HepG2 (cell line): ENCODE data around the gene MAGEA9B. TPM values are rescaled to one million over a fixed set of nuclear protein-coding genes. Genes with fewer than 3 reads are reported as not detected.
"Not testable (repeated sequence)": the region's sequence is repeated elsewhere in the genome, so short reads cannot be mapped to it uniquely, and the experiment has no call there.

Experiments used
- ATAC-seq: fragments of 200-7000 bp; cut with Tn5 transposase; 3 replicates; pipeline ENCODE4 v1.9.1; 2020; ENCODE audit warnings: mild to moderate bottlenecking, moderate library complexity
- Bru-seq: library from RNA; stranded (reverse); fragments of 400-500 nt; gene quantifications from one replicate; lab custom pipeline; 2021; lab: Mats Ljungman, UMichigan
- BruChase-seq, 2 experiments: library from RNA; stranded (reverse); fragments of 400-500 nt; gene quantifications; one replicate each; lab custom pipeline; 2021; lab: Mats Ljungman, UMichigan
- BruUV-seq: library from RNA; stranded (reverse); fragments of 400-500 nt; replicated peaks from 2 replicates; lab custom pipeline; 2021; lab: Mats Ljungman, UMichigan
- CTCF ChIA-PET: fragments of 300-600 bp; formaldehyde crosslinking; extraction: SDS; loops from one replicate; lab custom pipeline; 2021; ENCODE audit warnings: low total read pairs, inconsistent platforms, low intra/inter-chr PET ratio; lab: Yijun Ruan, JAX
- POLR2A ChIA-PET: fragments of 350-600 bp; sonication (Branson Sonifier 250); formaldehyde crosslinking; loops from one replicate; lab custom pipeline; 2020; ENCODE audit warnings: antibody characterized with exemption, inconsistent platforms; lab: Yijun Ruan, JAX
- DNase-seq: peaks from one replicate; pipeline ENCODE4 v3.0.0-alpha.2; 2015; ENCODE audit warnings: low spot score
- FAIRE-seq: peaks from 3 replicates; lab custom pipeline; 2011; peaks lifted over from hg19 to GRCh38; lab: Jason Lieb, UNC
- H2AFZ ChIP-seq: one replicate; pipeline ENCODE4 v1.6.1; 2011; ENCODE audit warnings: low read length, inconsistent platforms
- H3K27ac ChIP-seq: fragments of 300-600 bp; 3 replicates; pipeline ENCODE4 v1.8.0; 2011; ENCODE audit warnings: mixed run types, mild to moderate bottlenecking, mixed read lengths, low read length, inconsistent platforms; ENCODE audit not compliant: insufficient read depth; ENCODE audit errors: extremely low read length
- H3K27me3 ChIP-seq, 2 experiments: fragments of 200-600 bp in 1 of 2; 2 replicates in 1 of 2; 3 replicates in 1 of 2; pipeline versions ENCODE4 v1.6.0 to v1.8.0; 2011; ENCODE audit warnings: low read length in 2 of 2, mild to moderate bottlenecking in 2 of 2, moderate library complexity in 2 of 2, inconsistent platforms in 1 of 2; ENCODE audit not compliant: insufficient read depth in 2 of 2, control insufficient read depth in 1 of 2
- H3K36me3 ChIP-seq, 2 experiments: fragments of 200-600 bp in 1 of 2; replicated peaks in 1 of 2; 2 replicates in 1 of 2; 3 replicates in 1 of 2; pipeline versions ENCODE4 v1.5.1 to v1.8.0; 2011; ENCODE audit warnings: low read length in 2 of 2, inconsistent platforms in 1 of 2; ENCODE audit not compliant: insufficient read depth in 2 of 2, control insufficient read depth in 1 of 2
- H3K4me1 ChIP-seq: 2 replicates; pipeline ENCODE4 v1.5.1; 2012; ENCODE audit warnings: low read length, inconsistent platforms; ENCODE audit not compliant: insufficient read depth
- H3K4me2 ChIP-seq: 2 replicates; pipeline ENCODE4 v1.6.0; 2011; ENCODE audit warnings: low read depth, low read length, inconsistent platforms
- H3K4me3 ChIP-seq, 3 experiments: fragments of 200-600 bp in 1 of 3; sonication (generic), shearing (Covaris generic) in 1 of 3; replicated peaks in 1 of 3; 2 replicates each; pipeline ENCODE4 v1.5.1; 2011 to 2016; ENCODE audit warnings: low read length in 3 of 3, inconsistent platforms in 2 of 3, low read depth in 2 of 3, mild to moderate bottlenecking in 2 of 3, control low read depth in 1 of 3, mixed read lengths in 1 of 3; ENCODE audit not compliant: insufficient read depth in 1 of 3
- H3K79me2 ChIP-seq: one replicate; pipeline ENCODE4 v1.6.1; 2011; ENCODE audit warnings: low read length, inconsistent platforms; ENCODE audit not compliant: insufficient read depth
- H3K9ac ChIP-seq: 2 replicates; pipeline ENCODE4 v1.6.0; 2011; ENCODE audit warnings: mild to moderate bottlenecking, low read depth, low read length, inconsistent platforms; ENCODE audit not compliant: insufficient read depth
- H3K9me3 ChIP-seq: 2 replicates; pipeline ENCODE4 v1.5.1; 2012; ENCODE audit warnings: mild to moderate bottlenecking, low read length
- H4K20me1 ChIP-seq: 2 replicates; pipeline ENCODE4 v1.6.0; 2011; ENCODE audit warnings: inconsistent platforms, mild to moderate bottlenecking, low read length, moderate library complexity; ENCODE audit not compliant: insufficient read depth
- E2F2 ChIP-seq: sonication (generic); formaldehyde crosslinking; IDR thresholded peaks from 2 replicates; pipeline ENCODE4 v1.4.0; 2020; ENCODE audit warnings: missing genetic modification reagents, borderline replicate concordance
- RELA ChIP-seq: sonication (generic); formaldehyde crosslinking; IDR thresholded peaks from 2 replicates; pipeline ENCODE4 v1.4.0; 2020; ENCODE audit warnings: missing genetic modification reagents
- SYNCRIP ChIP-seq: fragments of 200-400 bp; formaldehyde crosslinking; IDR thresholded peaks from 2 replicates; pipeline ENCODE4 v1.6.1; 2018; ENCODE audit warnings: mild to moderate bottlenecking, low read depth, low read length; ENCODE audit not compliant: insufficient read depth
- ZNF142 ChIP-seq: sonication (generic); formaldehyde crosslinking; IDR thresholded peaks from 2 replicates; pipeline ENCODE4 v1.4.0; 2020; ENCODE audit warnings: missing genetic modification reagents
- ZNF547 ChIP-seq: sonication (generic); formaldehyde crosslinking; IDR thresholded peaks from 2 replicates; pipeline ENCODE4 v1.5.1; 2020; ENCODE audit warnings: mild to moderate bottlenecking, missing genetic modification reagents
- ZSCAN29 ChIP-seq: sonication (generic); formaldehyde crosslinking; conservative IDR thresholded peaks from 2 replicates; pipeline ENCODE4 v1.4.0; 2020; ENCODE audit warnings: mild to moderate bottlenecking, missing genetic modification reagents
- whole genome bisulfite sequencing: methylation state at CpG from one replicate; pipeline ENCODE4 v1.1.6; 2017; ENCODE audit warnings: low lambda C conversion rate; 5-methylcytosine and 5-hydroxymethylcytosine counted together
- in situ Hi-C: cut with HindIII; loops from 2 replicates; pipeline ENCODE4 v1.10.0; 2017; ENCODE audit warnings: low pct_unique_long_range_greater_than_20kb; ENCODE audit not compliant: extremely low pct_ligation_motif_present
- intact Hi-C: fragments of 100-400 bp; cut with micrococcal nuclease; formaldehyde crosslinking; loops from one replicate; pipeline ENCODE4 v1.10.0; 2022; ENCODE audit not compliant: unreplicated experiment
- long read RNA-seq, 2 experiments: library from RNA in 1 of 2; library from polyadenylated mRNA in 1 of 2; stranded (forward) in 1 of 2; unstranded in 1 of 2; transcript quantifications; one replicate each; pipeline ENCODE4 v2.0.0, GENCODE V29; 2019 to 2022
- polyA minus RNA-seq, 3 experiments: library from RNA; depleted of rRNA, polyadenylated mRNA; stranded (reverse); fragments of >200 nt; gene quantifications; 2 replicates each; pipeline ENCODE4 v1.2.3, GENCODE V29; 2011; ENCODE audit warnings: low replicate concordance in 1 of 3
- polyA plus RNA-seq, 8 experiments: library from polyadenylated mRNA; depleted of rRNA in 3 of 8; stranded (reverse) in 7 of 8; unstranded in 1 of 8; fragments of >200 nt; fragmentation: Illumina TruSeq in 4 of 8; extraction: Trizol in 4 of 8; gene quantifications; 2 replicates each; pipeline versions ENCODE4 v1.2.1 to v1.2.3, GENCODE V29; 2011 to 2016; ENCODE audit warnings: low read depth in 4 of 8, missing spikeins in 1 of 8, mixed read lengths in 1 of 8; ENCODE audit not compliant: insufficient read depth in 1 of 8
- total RNA-seq, 5 experiments: library from RNA; depleted of rRNA; stranded (reverse); fragments of >200 nt; fragmentation: Illumina TruSeq; extraction: Trizol; gene quantifications; 2 replicates each; pipeline ENCODE4 v1.2.3, GENCODE V29; 2016; ENCODE audit warnings: low read depth in 1 of 5

MAGEA9B gene
- 0.07 TPM in 1 of 2 replicates, not detected in the other for total RNA-seq (2016; rRNA removed; fragmentation: Illumina TruSeq; extraction: Trizol)
- total RNA-seq (2016; cell fraction: cytosol; rRNA removed; fragmentation: Illumina TruSeq; extraction: Trizol; ENCODE audit: low read depth): not detected in 2 replicates
- total RNA-seq (2016; cell fraction: insoluble cytoplasmic fraction; rRNA removed; fragmentation: Illumina TruSeq; extraction: Trizol): 0.06 TPM in 1 of 2 replicates, not detected in the other
- not detected in 2 replicates for total RNA-seq (2016; cell fraction: membrane; rRNA removed; fragmentation: Illumina TruSeq; extraction: Trizol)
- total RNA-seq (2016; cell fraction: nucleus; rRNA removed; fragmentation: Illumina TruSeq; extraction: Trizol): not detected in 2 replicates
- 0.11 TPM in 1 of 2 replicates, not detected in the other for polyA plus RNA-seq (2011; rRNA removed)
- polyA plus RNA-seq (2011; cell fraction: cytosol; rRNA removed): 0.15 TPM in 1 of 2 replicates, not detected in the other
- polyA plus RNA-seq (2011; cell fraction: nucleus; rRNA removed): not detected in 2 replicates
- not detected in 2 replicates for polyA plus RNA-seq (2012)
- polyA plus RNA-seq (2016; cell fraction: cytosol; fragmentation: Illumina TruSeq; extraction: Trizol; ENCODE audit: low read depth): not detected in 2 replicates
- polyA plus RNA-seq (2016; cell fraction: insoluble cytoplasmic fraction; fragmentation: Illumina TruSeq; extraction: Trizol; ENCODE audit: low read depth): 0.22 TPM in 1 of 2 replicates, not detected in the other
- not detected in 2 replicates for polyA plus RNA-seq (2016; cell fraction: membrane; fragmentation: Illumina TruSeq; extraction: Trizol; ENCODE audit: low read depth)
- not detected in 2 replicates for polyA plus RNA-seq (2016; cell fraction: nucleus; fragmentation: Illumina TruSeq; extraction: Trizol; ENCODE audit: insufficient read depth, low read depth)
- not detected in 2 replicates for polyA minus RNA-seq (2011; rRNA and poly(A)+ RNA removed; ENCODE audit: low replicate concordance)
- not detected in 2 replicates for polyA minus RNA-seq (2011; cell fraction: cytosol; rRNA and poly(A)+ RNA removed)
- not detected in 2 replicates for polyA minus RNA-seq (2011; cell fraction: nucleus; rRNA and poly(A)+ RNA removed)
- Bru-seq, nascent RNA: not detected
- not detected for BruChase-seq, experiment 1, labeled RNA remaining after a 6-hour chase
- not detected for BruChase-seq, experiment 2, labeled RNA remaining after a 2-hour chase
- long read RNA-seq, experiment 1: 0 reads
- long read RNA-seq, experiment 2: 0 reads

GRCh38 chrX:149587359-149587758, at the start of gene MAGEA9B:
Gene MAGEA9B, minus strand, starts transcription at chrX:149587459. Its CDS starts 4,280 bp downstream, at chrX:149583179.
- H3K27me3 ChIP-seq, H3K27ac ChIP-seq, H3K4me1 ChIP-seq, H2AFZ ChIP-seq, H3K9me3 ChIP-seq, H3K4me2 ChIP-seq, intact Hi-C loops, ATAC-seq, FAIRE-seq, BruUV-seq, CTCF ChIA-PET, H3K4me3 ChIP-seq, H4K20me1 ChIP-seq, POLR2A ChIA-PET, DNase-seq, H3K79me2 ChIP-seq, in situ Hi-C loops, H3K9ac ChIP-seq, H3K36me3 ChIP-seq: not testable (repeated sequence)
- no CpG with 5 or more reads among the region's 12 CpGs for WGBS

- no TSS peak for BruUV-seq
- in situ Hi-C loops (no loop called here), intact Hi-C loops (no loop called here)
- no peak overlapping the region for H3K4me3 ChIP-seq
- no peaks in the 10 kb centered on the region for H3K79me2 ChIP-seq
- H3K9me3 ChIP-seq: no peaks in the 10 kb centered on the region
- DNase-seq (no peak), FAIRE-seq (no peak), ATAC-seq (no peak)
- H3K27ac ChIP-seq: no peak overlapping the region
- H3K4me2 ChIP-seq: no peak overlapping the region
- H3K36me3 ChIP-seq: no peaks in the 10 kb centered on the region
- H3K27me3 ChIP-seq: peaks cover 0 to 2% of the 10 kb centered on the region in 2 experiments; a peak in 2 of 5 replicates
- H3K4me1 ChIP-seq: peaks cover 27% of the 10 kb centered on the region
- ChIA-PET CTCF (no interaction called here), POLR2A (no interaction called here)
- H4K20me1 ChIP-seq: no peaks in the 10 kb centered on the region
- H3K9ac ChIP-seq: no peak overlapping the region
- no peak overlapping the region for H2AFZ ChIP-seq
- TF ChIP-seq E2F2 (CRISPR knock-in tag) (no peak), ZNF547 (CRISPR knock-in tag) (no peak), ZNF142 (CRISPR knock-in tag) (no peak), ZSCAN29 (CRISPR knock-in tag) (no peak), SYNCRIP (no peak), RELA (CRISPR knock-in tag) (no peak)
Observed at GRCh38 chrX:149633511-149633910, 46.3 kb upstream of the MAGEA9B start.
